ENCODE data around the gene MYH11.

MYH11 gene

GRCh38 chr16:15708096-15708495, 148.7 kb downstream of the MYH11 start:
- POLR2A ChIA-PET: no interaction called here

GRCh38 chr16:15707332-15707731, 149.5 kb downstream of the MYH11 start:
- POLR2A ChIA-PET: no interaction called here

More at GRCh38 chr16:15708096-15708495, 148.7 kb downstream of the MYH11 start:
- TF ChIP-seq PKNOX1 (IDR thresholded peaks at IDR 0.05) (no peak), CTBP1 (IDR thresholded peaks at IDR 0.05; ENCODE audit: borderline replicate concordance) (no peak), SUZ12 (IDR thresholded peaks at IDR 0.05) (no peak), FOXK2 (IDR thresholded peaks at IDR 0.05) (no peak), NFRKB (IDR thresholded peaks at IDR 0.05) (no peak), TARDBP (IDR thresholded peaks at IDR 0.05) (no peak), ZNF384 (IDR thresholded peaks at IDR 0.05) (no peak), FOXA1 (IDR thresholded peaks at IDR 0.05) (no peak), ARNT (IDR thresholded peaks at IDR 0.05) (no peak)
- no peak for DNase-seq (ENCODE audit: extremely low spot score)
- CTCF ChIA-PET: no interaction called here

GRCh38 chr16:15705064-15705565, 151.7 kb downstream of the MYH11 start:
- POLR2A ChIA-PET: no interaction called here
- CTCF ChIA-PET: interaction anchor here (0.5 to 1.2 kb wide), 4 partner anchors 9 to 61 kb away, joined by 3 to 4 read pairs (median 3); no protein-coding TSS in a partner anchor
- no peak for DNase-seq (ENCODE audit: extremely low spot score)
- no peak for TF ChIP-seq BHLHE40 (IDR thresholded peaks at IDR 0.05; ENCODE audit: borderline replicate concordance)
- TF ChIP-seq L3MBTL2 (conservative IDR thresholded peaks at IDR 0.05): no peak
- no peak for TF ChIP-seq NFRKB (IDR thresholded peaks at IDR 0.05)
- TF ChIP-seq FOXM1 (IDR thresholded peaks at IDR 0.05; ENCODE audit: borderline replicate concordance): no peak
- no peak for TF ChIP-seq ARNT (IDR thresholded peaks at IDR 0.05)

More at GRCh38 chr16:15707332-15707731, 149.5 kb downstream of the MYH11 start:
- no peak for DNase-seq (ENCODE audit: extremely low spot score)
- CTCF ChIA-PET: no interaction called here
- TF ChIP-seq PKNOX1 (IDR thresholded peaks at IDR 0.05) (no peak), TARDBP (IDR thresholded peaks at IDR 0.05) (no peak), ELF4 (IDR thresholded peaks at IDR 0.05) (no peak), SUZ12 (IDR thresholded peaks at IDR 0.05) (no peak), BHLHE40 (IDR thresholded peaks at IDR 0.05; ENCODE audit: borderline replicate concordance) (no peak), SP1 (IDR thresholded peaks at IDR 0.05) (no peak), NFRKB (IDR thresholded peaks at IDR 0.05) (no peak), L3MBTL2 (conservative IDR thresholded peaks at IDR 0.05) (no peak), FOXM1 (IDR thresholded peaks at IDR 0.05; ENCODE audit: borderline replicate concordance) (no peak), ARNT (IDR thresholded peaks at IDR 0.05) (no peak), ZNF384 (IDR thresholded peaks at IDR 0.05) (no peak), LEF1 (IDR thresholded peaks at IDR 0.05; ENCODE audit: borderline replicate concordance) (no peak), CTBP1 (IDR thresholded peaks at IDR 0.05; ENCODE audit: borderline replicate concordance) (no peak)

GRCh38 chr16:15704545-15704987, 152.3 kb downstream of the MYH11 start:
- ChIA-PET POLR2A (no interaction called here), CTCF (interaction anchor here (0.7 to 1.2 kb wide), 3 partner anchors 9 to 19 kb away, joined by 3 to 4 read pairs (median 3); no protein-coding TSS in a partner anchor)
- DNase-seq (ENCODE audit: extremely low spot score): peak; percentile 80
- TF ChIP-seq NFRKB (IDR thresholded peaks at IDR 0.05): no peak
- TF ChIP-seq PKNOX1 (IDR thresholded peaks at IDR 0.05): no peak
- TF ChIP-seq CTBP1 (IDR thresholded peaks at IDR 0.05; ENCODE audit: borderline replicate concordance): no peak
- no peak for TF ChIP-seq FOXM1 (IDR thresholded peaks at IDR 0.05; ENCODE audit: borderline replicate concordance)
- no peak for TF ChIP-seq ARNT (IDR thresholded peaks at IDR 0.05)
- TF ChIP-seq FOXK2 (IDR thresholded peaks at IDR 0.05): no peak
- TF ChIP-seq TARDBP (IDR thresholded peaks at IDR 0.05): no peak
- no peak for TF ChIP-seq HDGF (IDR thresholded peaks at IDR 0.05; ENCODE audit: borderline replicate concordance)
- TF ChIP-seq SP1 (IDR thresholded peaks at IDR 0.05): no peak
- no peak for TF ChIP-seq FOXA1 (IDR thresholded peaks at IDR 0.05)
- TF ChIP-seq L3MBTL2 (conservative IDR thresholded peaks at IDR 0.05): no peak
- TF ChIP-seq LEF1 (IDR thresholded peaks at IDR 0.05; ENCODE audit: borderline replicate concordance): no peak
- no peak for TF ChIP-seq ELF4 (IDR thresholded peaks at IDR 0.05)
- TF ChIP-seq SUZ12 (IDR thresholded peaks at IDR 0.05): no peak
- TF ChIP-seq BHLHE40 (IDR thresholded peaks at IDR 0.05; ENCODE audit: borderline replicate concordance): no peak

- CTCF ChIA-PET: interaction anchor here (0.7 kb wide), 1 partner anchor 57 kb away, joined by 3 read pairs; no protein-coding TSS in a partner anchor
- DNase-seq (ENCODE audit: extremely low spot score): no peak
- POLR2A ChIA-PET: no interaction called here
- TF ChIP-seq L3MBTL2 (conservative IDR thresholded peaks at IDR 0.05) (no peak), ZNF384 (IDR thresholded peaks at IDR 0.05) (no peak), FOXK2 (IDR thresholded peaks at IDR 0.05) (no peak), PKNOX1 (IDR thresholded peaks at IDR 0.05) (no peak), CTBP1 (IDR thresholded peaks at IDR 0.05; ENCODE audit: borderline replicate concordance) (no peak), SP1 (IDR thresholded peaks at IDR 0.05) (no peak), SUZ12 (IDR thresholded peaks at IDR 0.05) (no peak), FOXM1 (IDR thresholded peaks at IDR 0.05; ENCODE audit: borderline replicate concordance) (no peak), TARDBP (IDR thresholded peaks at IDR 0.05) (no peak), ELF4 (IDR thresholded peaks at IDR 0.05) (no peak), HDGF (IDR thresholded peaks at IDR 0.05; ENCODE audit: borderline replicate concordance) (no peak), NFRKB (IDR thresholded peaks at IDR 0.05) (no peak), ARNT (IDR thresholded peaks at IDR 0.05) (no peak), BHLHE40 (IDR thresholded peaks at IDR 0.05; ENCODE audit: borderline replicate concordance) (no peak), FOXA1 (IDR thresholded peaks at IDR 0.05) (no peak), LEF1 (IDR thresholded peaks at IDR 0.05; ENCODE audit: borderline replicate concordance) (no peak)
These were observed 153.6 kb downstream of the MYH11 start for GRCh38 chr16:15703029-15703736.

All from HEK293T (cell line).